GM21619 (cell line): Measurements from ENCODE around the gene FAM174B.

Experiments
- ATAC-seq: cut with Tn5 transposase; IDR thresholded peaks from one replicate; pipeline ENCODE4 v1.9.1; 2021; ENCODE audit not compliant: unreplicated experiment

The FAM174B gene

DNA sequence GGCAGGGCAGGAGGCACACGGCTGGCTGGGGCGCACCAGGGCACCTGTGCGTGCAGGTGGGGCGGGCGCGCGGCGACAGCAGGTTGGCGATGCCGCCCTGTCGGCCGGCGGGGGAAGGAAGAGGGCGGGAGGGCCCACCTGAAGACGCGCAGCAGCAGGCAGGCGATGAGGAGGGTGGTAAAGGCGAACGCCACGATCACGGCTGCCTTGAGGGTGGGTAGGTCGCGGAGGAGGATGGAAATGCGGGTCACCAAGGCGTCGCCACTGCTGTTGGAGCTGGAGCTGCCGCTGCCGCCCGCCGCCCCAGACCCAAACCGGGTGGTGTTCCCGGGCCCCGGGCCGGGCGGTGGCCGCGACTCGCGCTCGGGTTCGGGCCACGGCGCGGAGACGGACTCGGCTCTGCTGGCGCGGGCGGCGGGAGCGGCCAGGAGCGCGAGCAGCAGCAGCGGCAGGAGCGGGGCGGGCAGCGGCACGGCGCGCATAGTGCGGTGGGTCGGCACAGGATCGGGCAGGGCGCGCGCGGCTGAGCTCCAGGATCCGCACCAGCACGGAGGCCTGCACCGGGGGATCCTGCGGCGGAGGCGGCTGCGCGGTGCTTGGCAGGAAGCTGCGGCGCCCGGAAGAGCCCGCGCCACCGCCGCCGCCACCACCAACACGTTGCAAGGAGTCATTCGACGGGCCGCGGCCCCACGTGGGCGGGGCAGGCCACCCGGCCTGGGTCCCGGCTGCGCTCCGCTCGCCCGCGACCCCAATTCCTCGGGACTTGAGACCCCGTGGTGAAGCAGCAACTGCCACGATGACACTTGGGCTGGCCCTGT is at the start of gene FAM174B:
TSS of gene FAM174B (minus strand) at position 598 of the 818 bp plus-strand sequence.
- ATAC-seq = peak; percentile 52

DNA sequence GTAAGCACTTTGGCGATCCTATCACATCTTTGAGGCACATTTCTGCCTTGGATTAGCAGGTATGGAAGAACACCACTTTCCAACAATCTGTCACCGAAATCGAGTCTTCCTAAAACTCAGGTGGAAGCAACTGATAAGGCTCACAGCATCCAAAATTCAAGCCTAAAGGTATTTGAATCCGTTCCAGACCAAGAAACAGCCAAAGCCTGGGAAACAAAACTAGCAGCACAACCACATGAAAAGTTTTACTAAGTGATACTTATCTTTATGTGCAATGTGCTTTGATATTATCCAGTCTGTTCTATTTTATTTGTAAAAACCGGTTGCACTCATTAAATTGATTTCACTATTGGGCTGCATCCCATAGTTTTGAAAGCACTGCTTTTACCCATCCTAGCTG is 40.5 kb upstream of the FAM174B start:
- no peak for ATAC-seq

DNA sequence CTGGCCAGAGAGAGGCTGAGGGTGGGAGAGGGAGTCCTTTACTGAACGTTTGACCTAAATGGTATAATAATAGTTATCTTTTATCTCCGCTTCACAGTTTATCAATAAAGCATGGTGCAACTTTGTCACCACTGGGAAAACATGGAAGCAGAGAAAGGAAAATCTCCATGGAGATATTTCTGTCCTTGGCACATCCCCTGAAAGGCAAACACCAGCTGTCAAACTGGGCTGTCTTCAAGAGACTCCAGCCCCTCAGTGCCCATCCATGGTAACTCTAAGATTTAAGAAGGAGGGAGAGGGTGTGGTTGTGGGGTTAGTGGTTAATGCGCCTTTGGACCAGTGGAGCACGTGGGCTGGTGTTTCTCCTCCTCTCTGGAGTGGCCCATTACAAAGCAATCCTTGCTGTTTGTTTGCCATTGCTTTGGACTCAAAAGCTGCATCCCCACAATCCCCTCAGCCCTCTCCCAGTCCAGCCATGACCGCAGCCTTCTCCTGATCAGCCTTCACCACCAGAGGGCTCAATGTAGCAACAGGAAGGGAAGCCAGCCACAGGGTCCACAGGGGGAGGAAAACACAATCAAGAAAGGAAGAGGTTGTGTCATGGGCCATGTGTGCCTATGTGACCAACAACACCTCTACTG is 38.2 kb upstream of the FAM174B start:
- ATAC-seq = no peak

DNA sequence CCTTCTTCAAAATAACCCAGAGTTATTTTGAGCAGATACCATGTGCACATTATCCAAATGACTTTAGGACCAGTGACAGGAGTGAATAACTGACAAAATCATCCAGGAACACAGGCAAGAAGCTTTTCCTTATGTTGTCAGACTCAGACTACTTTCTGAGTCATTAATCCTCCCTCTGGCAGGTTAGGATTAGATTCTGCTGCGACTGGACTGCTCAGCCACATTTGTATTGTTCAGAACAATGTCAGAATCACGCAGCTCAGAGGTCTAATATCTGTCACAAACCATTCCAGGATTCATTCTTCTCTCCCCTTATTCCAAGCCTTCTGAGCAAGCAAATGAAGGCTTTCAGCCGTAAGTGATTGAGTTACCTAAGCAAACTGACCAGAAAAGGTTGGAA is 34.8 kb upstream of the FAM174B start:
- no peak for ATAC-seq

DNA sequence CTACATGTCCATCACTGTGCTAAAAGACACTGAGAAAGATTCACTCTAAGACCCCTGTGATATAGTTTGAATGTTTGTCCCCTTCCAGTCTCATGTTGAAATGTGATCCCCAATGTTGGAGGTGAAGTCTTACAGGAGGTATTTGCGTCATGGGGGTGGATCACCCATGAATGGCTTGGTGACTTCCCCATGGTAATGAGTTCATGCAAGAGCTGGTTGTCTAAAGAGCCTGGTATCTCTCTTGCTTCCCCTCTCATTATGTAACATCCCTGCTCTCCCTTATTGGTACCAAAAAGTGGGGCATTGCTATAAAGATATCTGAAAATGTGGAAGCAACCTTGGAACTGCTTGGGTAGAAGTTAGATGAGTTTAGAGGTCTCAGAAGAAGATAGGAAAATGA is 32.2 kb upstream of the FAM174B start:
- no peak for ATAC-seq

DNA sequence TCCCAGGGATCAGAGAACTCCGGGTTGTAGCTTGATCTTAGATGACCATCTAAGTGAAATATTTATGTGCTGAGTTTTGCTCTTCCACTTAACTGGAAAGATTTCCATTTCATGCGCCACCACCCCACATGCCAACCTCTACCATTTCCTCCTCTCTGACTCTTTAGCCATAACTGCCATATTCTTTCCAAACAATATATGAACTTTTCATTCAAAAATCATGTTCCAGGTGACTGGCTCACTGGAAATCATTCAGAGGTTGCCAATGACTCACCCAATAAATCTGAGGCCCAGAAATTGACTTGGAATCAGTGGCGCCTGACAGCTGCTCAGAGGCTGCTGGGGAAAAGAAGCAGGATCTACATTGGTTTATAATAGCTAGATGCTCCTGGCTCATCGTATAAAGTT is 31.6 kb upstream of the FAM174B start:
- no peak for ATAC-seq

DNA sequence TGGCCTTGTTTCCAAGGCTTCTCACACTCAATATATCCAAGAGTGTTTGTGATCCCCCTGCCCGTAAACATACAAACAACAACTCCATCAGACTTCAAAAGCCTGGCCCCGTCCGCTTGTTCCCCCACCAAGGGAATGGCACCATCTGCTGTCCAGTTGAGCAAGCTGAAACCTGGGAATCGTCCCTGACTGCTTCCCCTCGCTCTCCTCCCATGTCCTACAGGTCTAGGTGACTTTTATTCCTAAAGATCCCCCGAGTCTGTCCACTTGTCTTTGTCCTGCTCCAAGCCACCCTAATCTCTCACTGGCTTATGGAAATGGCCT is 27.9 kb upstream of the FAM174B start:
- ATAC-seq = no peak

DNA sequence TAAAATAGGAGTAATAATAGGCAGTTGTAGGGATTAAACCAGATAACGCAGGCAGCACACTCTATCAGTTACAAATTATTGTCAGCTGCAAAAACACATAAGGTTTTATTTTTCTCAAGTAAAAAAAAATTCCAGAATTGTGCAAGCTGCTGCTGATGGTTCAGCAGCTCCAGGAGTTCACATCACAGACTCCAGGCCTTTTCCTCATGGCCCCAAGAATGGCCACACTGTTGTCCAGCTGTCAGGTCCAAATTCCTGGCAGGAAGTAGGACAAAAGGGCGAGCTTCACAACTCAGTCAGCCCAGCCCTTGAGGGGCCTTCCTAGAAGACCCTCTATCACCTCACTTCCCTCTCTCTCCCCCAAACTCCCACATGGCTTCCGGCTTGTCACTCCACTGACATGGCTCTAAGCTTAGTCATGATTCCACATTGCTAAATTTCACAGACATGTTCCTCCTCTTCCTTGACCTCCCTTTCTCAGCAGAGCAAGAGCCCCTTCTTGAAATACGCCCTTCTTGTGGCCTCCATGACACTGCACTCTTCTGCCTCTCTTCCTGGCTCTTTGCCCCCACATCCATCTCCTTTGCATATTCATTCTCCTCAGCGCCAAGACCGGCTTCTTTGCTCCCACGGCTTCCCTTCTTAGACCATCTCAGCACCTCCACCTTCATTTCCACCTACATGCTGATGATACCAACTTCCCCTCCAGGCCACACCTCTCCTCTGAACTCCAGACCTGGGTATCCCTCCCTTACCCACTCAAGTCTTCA is 27.4 kb upstream of the FAM174B start:
- no peak for ATAC-seq

DNA sequence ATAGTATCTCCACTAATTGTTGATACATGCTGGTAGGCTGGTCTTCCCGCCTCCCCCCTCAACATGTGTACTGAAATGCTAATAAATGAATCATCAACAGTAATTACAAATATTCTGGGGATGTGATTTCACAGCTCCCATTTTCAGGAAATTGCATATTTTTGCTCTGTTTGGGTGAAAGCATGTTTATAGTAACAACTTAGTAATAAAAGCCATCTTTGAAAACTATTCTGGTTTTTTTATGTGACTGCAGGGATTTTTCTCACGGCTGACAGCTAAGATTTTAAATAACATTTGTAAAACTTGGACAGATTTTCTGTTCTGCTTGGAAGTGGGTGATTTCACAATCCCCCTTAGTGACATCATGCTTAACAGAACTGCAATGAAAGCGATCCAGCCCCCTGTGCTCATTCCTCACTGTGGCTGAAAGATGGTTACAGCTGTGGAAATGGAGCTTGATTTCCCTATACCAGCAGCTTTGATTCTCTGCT is 25.6 kb upstream of the FAM174B start:
- no peak for ATAC-seq

DNA sequence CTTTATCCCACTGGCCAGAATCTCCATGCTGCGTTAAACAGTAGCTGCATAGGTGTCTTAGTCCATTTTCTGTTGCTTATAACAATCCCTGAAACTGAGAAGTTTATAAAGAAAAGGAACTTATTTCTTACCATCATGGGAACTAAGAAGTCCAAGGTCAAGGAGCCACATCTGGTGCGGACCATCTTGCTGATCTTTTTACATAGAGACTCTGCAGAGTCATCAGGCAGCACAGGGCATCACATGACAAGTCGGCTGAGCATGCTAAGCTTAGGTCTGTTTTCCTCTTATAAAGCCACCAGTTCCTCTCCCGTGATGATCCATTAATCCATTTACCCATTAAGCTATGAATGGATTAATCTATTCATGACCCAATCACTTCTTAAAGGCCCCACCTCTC is 22.4 kb upstream of the FAM174B start:
- no peak for ATAC-seq

DNA sequence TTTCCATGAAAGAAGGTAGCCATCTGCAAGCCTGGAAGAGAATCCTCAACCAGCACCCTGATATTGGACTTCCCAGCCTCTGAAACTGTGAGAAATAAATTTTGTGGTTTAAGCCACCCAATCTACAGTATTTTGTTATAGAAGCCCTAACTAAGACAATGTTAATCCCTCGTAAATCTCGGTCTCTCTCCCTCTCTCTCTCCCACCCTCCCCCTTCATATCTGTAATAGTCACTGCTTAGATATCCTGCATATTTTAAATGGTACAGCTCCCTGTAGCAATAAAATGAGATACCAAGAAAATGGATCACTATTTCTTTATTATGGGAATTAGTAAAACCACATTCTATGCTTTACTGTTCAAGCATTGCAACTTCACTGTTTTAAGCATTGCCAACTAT is 21.0 kb upstream of the FAM174B start:
- no peak for ATAC-seq

DNA sequence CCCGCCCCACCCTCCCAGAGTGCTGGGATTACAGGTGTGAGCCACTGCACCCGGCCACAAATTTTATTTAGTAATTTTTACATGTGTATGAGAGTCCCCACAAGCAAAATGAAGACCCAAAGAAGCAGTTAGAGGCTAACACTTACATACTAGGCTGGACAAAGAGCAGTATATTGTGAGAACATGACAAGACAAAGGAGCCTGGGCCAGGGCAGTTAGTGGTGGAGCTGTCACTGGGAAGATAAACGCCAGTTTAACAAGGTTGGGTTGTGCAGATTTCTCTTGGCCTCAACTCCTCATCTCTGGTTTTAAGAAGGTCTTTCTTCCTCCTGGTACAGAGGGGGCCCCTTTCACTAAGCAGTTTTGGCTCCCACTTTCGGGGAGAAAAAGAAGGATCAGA is 19.9 kb upstream of the FAM174B start:
- no peak for ATAC-seq

DNA sequence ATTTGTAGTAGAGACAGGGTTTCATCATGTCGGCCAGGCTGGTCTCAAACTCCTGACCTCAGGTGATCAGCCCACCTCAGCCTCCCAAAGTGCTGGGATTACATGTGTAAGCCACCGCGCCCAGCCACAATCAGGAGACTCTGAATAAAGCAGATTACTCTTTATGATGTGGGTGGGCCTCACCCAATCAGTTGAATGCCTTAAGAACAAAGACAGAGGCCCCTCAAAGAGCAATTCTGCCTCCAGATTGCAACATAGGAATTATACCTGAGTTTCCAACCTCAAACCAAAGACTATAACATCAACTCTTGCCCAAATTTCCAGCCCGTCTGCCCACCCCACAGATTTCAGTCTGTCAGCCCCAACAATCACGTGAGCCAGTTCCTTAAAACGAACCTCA is 18.8 kb upstream of the FAM174B start:
- ATAC-seq = no peak

DNA sequence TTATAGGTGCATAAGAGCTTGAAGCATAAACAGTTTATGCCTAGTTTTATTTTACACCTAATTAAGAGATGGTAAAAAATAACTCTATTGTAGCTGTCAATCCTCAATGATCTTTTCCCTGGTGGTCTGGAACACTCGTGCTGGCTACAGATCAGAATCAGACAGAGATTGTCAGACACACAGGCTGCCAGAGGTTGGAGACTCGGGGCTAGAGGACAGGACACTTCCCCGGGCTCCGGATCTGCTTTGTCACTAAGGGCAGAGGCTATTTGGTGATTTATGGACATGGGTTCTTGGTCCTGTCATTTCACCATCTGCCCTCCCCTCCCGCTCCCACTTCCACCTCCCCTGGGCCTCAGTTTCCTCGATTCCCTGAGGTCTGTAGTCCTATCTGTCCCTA is 16.5 kb upstream of the FAM174B start:
- ATAC-seq = no peak

DNA sequence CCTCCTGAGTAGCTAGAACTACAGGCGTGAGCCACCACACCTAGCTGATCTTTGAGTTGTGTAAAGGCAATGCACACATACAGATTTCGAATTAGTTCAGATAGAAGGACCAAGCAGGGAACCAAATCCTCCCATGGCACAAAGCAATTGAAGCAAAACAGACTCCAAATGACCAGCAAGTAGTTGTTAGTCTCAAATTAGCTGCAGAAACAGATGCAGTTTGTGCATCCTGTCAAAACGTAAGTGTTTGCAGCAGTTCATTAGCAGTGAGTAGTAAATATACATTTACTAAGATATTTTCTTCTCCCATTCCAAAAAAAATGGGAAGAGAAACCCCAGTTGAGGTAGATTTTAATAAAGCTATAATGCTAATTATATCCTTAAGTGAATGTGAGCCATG is 15.8 kb upstream of the FAM174B start:
- no peak for ATAC-seq

DNA sequence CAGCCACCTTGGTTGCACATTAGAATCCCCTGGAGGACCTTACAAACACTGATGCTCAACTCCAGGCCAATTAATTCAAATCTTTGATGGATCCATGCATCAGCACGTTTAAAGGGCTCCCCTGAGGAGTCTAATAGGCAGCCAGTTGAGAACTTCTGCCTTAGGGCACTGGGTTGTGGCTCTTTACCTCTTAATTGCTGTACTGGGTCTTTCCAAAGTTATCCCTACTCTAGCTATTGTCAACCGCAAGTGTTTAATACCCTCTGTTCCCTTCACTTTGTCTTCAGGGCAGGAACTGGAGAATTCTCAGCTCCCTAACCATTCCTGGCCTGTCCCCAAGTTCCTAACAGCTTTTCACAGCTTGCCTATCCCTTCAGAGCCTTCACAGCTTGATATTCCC is 15.0 kb upstream of the FAM174B start:
- no peak for ATAC-seq

DNA sequence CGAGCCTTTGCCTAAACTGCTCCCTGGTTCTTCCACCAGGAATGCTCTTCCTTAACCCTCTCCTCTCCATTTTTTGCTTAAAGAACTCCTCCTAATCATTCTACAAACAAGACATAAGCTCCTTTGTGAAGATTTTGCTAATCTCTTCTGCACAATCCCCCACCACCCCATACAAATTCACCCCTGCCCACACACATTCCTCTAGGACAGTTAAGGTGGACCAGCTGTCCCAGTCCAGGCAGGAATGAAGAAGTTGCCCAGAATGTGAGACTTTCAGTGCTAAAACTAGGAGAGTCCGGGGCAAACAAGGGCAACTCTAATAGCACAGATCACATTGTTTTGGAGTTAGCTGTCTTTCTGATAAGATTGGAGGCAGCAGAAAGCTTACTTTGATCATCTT is 13.9 kb upstream of the FAM174B start:
- no peak for ATAC-seq

DNA sequence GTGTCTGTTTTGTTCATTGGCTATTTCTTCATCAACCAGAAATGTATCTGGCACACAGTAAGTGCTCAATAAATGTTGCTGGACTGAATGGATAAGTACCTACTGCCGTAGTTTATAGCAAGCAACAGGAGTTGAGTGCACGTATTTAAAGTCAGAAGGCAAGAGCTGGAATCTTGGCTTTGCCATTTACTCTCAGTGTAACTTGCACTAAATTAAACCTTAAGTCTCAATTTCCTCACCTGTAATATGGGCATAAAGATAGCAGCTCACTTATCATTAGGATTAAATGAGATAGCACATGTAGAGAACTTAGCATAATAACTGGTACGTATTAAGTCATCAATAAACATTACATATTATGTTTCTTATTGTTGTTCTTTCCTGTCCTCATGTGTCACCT is 13.0 kb upstream of the FAM174B start:
- no peak for ATAC-seq

DNA sequence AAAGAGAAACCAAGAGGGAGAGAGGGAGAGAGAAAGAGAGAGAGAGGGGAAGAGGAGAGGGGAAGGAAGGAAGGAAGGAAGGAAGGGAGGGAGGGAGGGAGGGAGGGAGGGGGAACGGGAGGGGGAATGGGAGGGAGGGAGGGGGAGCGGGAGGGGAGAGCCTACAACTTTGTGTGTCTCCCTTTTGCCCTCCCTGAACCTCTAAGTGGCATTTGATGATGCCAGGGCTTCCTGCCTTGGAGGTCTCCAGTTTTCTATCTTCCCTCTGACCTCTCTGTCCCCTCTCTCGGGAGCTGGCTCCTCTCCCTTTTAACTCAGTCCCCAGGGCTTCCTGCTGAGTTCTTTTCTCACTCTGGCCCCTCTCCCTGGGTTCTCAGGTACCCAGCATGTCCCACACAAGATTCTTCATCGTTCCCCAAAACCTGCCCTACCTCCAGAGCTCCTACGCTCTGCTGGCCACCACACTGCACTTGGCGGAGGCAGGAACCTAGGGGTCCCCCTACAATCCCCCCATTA is 12.5 kb upstream of the FAM174B start:
- ATAC-seq = no peak

DNA sequence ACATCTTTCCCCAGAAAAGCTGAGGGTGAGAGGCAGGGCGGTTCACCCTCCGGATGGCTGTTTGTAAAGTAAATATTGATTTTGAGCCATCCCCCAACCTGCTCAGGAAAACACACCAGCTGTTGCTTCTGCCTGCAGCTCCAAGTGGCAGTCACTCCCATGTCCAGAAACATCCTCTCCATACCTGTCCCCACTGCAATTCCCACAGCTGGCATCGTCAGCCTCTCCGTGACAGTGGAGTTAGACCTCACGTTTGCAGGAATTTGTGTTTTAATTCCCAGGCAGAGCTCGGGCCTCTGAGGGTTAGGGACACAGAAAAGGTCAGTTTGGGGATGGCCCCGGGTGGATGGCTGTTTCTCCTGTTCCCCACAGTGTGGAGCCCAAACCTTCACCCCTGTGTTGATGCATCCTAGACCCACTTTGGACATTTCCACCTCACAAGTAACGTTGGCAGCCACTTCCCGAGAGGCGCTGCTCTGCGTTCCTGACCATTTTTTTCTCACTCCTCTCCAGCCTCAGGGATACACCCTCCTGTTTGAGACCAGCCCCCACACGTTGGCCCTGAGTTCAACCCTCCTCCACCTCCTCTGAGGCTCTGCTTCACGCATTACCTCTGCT is 11.8 kb upstream of the FAM174B start:
- ATAC-seq = no peak

DNA sequence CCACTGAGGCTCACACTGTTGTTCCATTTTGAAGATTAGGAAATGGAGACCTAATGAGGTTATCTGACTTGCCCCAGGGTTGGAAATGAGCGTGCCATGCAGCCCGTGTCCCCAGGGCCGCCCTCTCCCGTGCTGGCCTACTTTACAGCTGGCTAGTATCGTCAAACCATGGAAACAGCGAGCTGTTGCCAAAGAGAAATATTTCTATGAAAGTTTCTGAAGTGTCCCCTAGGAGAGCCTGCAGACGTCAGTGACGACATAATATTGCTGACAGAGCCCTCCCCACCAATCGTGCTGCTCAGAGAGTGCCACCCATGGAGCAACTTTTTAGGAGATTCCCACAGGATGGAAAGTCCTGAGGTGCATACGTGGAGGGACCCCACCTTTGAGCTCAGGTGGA is 11.2 kb upstream of the FAM174B start:
- no peak for ATAC-seq
